Panc1 (cell line): ENCODE results near the gene MFF. TPM values are rescaled to one million over a fixed set of nuclear protein-coding genes. Genes with fewer than 3 reads are reported as not detected.

Source experiments
- ATAC-seq: fragments of 200-7000 bp; cut with Tn5 transposase; 2 replicates; pipeline ENCODE4 v1.9.1; 2020; ENCODE audit warnings: mild to moderate bottlenecking, moderate library complexity
- BruUV-seq: library from RNA; stranded (reverse); fragments of 400-500 nt; replicated peaks from 2 replicates; lab custom pipeline; 2021; lab: Mats Ljungman, UMichigan
- CTCF ChIA-PET: fragments of 300-600 bp; sonication (Branson Sonifier 250); formaldehyde crosslinking; loops from one replicate; lab custom pipeline; 2022; ENCODE audit warnings: antibody characterized with exemption; lab: Charles Lee
- POLR2A ChIA-PET: fragments of 300-600 bp; sonication (Branson Sonifier 250); formaldehyde crosslinking; loops from one replicate; lab custom pipeline; 2022; ENCODE audit warnings: antibody characterized with exemption; lab: Charles Lee
- DNase-seq: peaks from one replicate; pipeline ENCODE4 v3.0.0-alpha.2; 2010; ENCODE audit warnings: low read depth, low spot score
- H3K27ac ChIP-seq: 2 replicates; pipeline ENCODE4 v1.5.1; 2011; ENCODE audit warnings: mild to moderate bottlenecking, low read length, inconsistent platforms
- H3K27me3 ChIP-seq: fragments of 200-500 bp; sonication (Bioruptor generic); 2 replicates; pipeline ENCODE4 v1.6.0; 2014; ENCODE audit warnings: low read length, inconsistent platforms; ENCODE audit not compliant: control insufficient read depth, insufficient read depth
- H3K36me3 ChIP-seq: fragments of 200-500 bp; sonication (Bioruptor generic); 2 replicates; pipeline ENCODE4 v1.5.1; 2014; ENCODE audit warnings: inconsistent platforms, mild to moderate bottlenecking, low read length, moderate library complexity; ENCODE audit not compliant: control insufficient read depth, insufficient read depth
- H3K4me1 ChIP-seq: 2 replicates; pipeline ENCODE4 v1.5.1; 2011; ENCODE audit warnings: inconsistent platforms, mild to moderate bottlenecking, low read length, moderate library complexity; ENCODE audit not compliant: control insufficient read depth, insufficient read depth
- H3K4me3 ChIP-seq, 2 experiments: 2 replicates each; pipeline ENCODE4 v1.5.1; 2011 to 2012; ENCODE audit warnings: low read depth in 2 of 2, low read length in 2 of 2, mild to moderate bottlenecking in 2 of 2, inconsistent platforms in 1 of 2, moderate library complexity in 1 of 2
- H3K9me3 ChIP-seq: fragments of 200-500 bp; sonication (Bioruptor generic); 2 replicates; pipeline ENCODE4 v1.5.1; 2014; ENCODE audit warnings: low read depth, mild to moderate bottlenecking, inconsistent platforms, low read length, moderate library complexity; ENCODE audit not compliant: control insufficient read depth, insufficient read depth
- CTCF ChIP-seq: fragments of 450-650 bp; IDR thresholded peaks from 2 replicates; pipeline ENCODE4 v1.5.1; 2017; ENCODE audit warnings: mild to moderate bottlenecking
- POLR2AphosphoS5 ChIP-seq: IDR thresholded peaks from 2 replicates; pipeline ENCODE4 v1.6.1; 2012; ENCODE audit warnings: mild to moderate bottlenecking, low read depth, low read length, moderate library complexity
- SIN3A ChIP-seq: IDR thresholded peaks from 2 replicates; pipeline ENCODE4 v1.6.1; 2012; ENCODE audit warnings: low read depth, mild to moderate bottlenecking, low read length, moderate library complexity, borderline replicate concordance; ENCODE audit not compliant: insufficient read depth
- TCF7L2 ChIP-seq: IDR thresholded peaks from 2 replicates; pipeline ENCODE4 v1.6.1; 2011; ENCODE audit warnings: mild to moderate bottlenecking, low read depth, low read length, inconsistent platforms
- in situ Hi-C: cut with HindIII; loops from 2 replicates; pipeline ENCODE4 v1.10.0; 2016; ENCODE audit warnings: low sequenced_read_pairs, low pct_unique_long_range_greater_than_20kb
- intact Hi-C: fragments of 100-400 bp; cut with micrococcal nuclease; formaldehyde crosslinking; loops from one replicate; pipeline ENCODE4 v1.10.0; 2022; ENCODE audit not compliant: unreplicated experiment
- total RNA-seq: library from RNA; stranded (reverse); gene quantifications from one replicate; pipeline ENCODE4 v1.2.1, GENCODE V29; 2021; ENCODE audit not compliant: unreplicated experiment
- TF ChIP-seq, protein P1 (sequence below), 2 experiments: IDR thresholded peaks; 2 replicates each; pipeline ENCODE4 v1.6.1; 2011 to 2012; ENCODE audit warnings: low read depth in 2 of 2, control low read depth in 1 of 2, low read length in 1 of 2, mild to moderate bottlenecking in 1 of 2, moderate library complexity in 1 of 2; ENCODE audit not compliant: insufficient read depth in 1 of 2

The MFF gene
- total RNA-seq, 1 experiment from 2014 or later: 60.6 TPM

DNA sequence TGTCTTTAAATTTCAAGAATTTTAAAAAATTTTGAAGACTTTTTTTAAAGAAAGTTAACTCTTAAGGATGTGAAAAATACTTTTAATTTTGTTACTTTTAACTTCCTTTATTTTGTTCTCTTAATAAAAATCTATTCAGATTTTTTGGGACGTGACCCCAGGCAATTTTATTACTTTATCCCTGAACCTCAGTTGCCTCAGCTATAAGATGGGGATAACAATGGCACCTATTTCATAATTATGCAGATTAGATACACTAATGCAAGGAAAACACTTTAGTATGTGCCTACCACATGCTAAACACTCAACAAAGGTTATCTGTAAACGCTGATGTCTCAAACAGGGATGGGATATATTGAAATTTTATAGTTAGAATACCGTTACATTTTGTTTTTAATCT lies 64.2 kb downstream of the MFF start:
- H3K27me3 ChIP-seq: no peaks in the 10 kb centered on the region
- DNase-seq (no peak), ATAC-seq (no peak)
- CTCF ChIA-PET: no interaction called here
- TF ChIP-seq, protein P1, sequence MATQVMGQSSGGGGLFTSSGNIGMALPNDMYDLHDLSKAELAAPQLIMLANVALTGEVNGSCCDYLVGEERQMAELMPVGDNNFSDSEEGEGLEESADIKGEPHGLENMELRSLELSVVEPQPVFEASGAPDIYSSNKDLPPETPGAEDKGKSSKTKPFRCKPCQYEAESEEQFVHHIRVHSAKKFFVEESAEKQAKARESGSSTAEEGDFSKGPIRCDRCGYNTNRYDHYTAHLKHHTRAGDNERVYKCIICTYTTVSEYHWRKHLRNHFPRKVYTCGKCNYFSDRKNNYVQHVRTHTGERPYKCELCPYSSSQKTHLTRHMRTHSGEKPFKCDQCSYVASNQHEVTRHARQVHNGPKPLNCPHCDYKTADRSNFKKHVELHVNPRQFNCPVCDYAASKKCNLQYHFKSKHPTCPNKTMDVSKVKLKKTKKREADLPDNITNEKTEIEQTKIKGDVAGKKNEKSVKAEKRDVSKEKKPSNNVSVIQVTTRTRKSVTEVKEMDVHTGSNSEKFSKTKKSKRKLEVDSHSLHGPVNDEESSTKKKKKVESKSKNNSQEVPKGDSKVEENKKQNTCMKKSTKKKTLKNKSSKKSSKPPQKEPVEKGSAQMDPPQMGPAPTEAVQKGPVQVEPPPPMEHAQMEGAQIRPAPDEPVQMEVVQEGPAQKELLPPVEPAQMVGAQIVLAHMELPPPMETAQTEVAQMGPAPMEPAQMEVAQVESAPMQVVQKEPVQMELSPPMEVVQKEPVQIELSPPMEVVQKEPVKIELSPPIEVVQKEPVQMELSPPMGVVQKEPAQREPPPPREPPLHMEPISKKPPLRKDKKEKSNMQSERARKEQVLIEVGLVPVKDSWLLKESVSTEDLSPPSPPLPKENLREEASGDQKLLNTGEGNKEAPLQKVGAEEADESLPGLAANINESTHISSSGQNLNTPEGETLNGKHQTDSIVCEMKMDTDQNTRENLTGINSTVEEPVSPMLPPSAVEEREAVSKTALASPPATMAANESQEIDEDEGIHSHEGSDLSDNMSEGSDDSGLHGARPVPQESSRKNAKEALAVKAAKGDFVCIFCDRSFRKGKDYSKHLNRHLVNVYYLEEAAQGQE (IDR thresholded peaks at IDR 0.05; ENCODE audit: insufficient read depth in 1 of 2, low read depth in 2 of 2, low read length in 1 of 2): no peak
- TF ChIP-seq TCF7L2 (no peak), CTCF (no peak), SIN3A (no peak), POLR2AphosphoS5 (no peak)
- BruUV-seq: no TSS peak
- intact Hi-C loops (loop anchor here (10.0 kb wide), 1 partner anchor 254 kb away; no protein-coding TSS in a partner anchor), in situ Hi-C loops (no loop called here)
- H3K4me1 ChIP-seq: peaks cover 3% of the 10 kb centered on the region; the same call in 1 of the 2 replicates
- no peak overlapping the region for H3K27ac ChIP-seq
- POLR2A ChIA-PET: no interaction called here
- H3K36me3 ChIP-seq: no peaks in the 10 kb centered on the region
- H3K4me3 ChIP-seq: no peak overlapping the region
- H3K9me3 ChIP-seq: no peaks in the 10 kb centered on the region

DNA sequence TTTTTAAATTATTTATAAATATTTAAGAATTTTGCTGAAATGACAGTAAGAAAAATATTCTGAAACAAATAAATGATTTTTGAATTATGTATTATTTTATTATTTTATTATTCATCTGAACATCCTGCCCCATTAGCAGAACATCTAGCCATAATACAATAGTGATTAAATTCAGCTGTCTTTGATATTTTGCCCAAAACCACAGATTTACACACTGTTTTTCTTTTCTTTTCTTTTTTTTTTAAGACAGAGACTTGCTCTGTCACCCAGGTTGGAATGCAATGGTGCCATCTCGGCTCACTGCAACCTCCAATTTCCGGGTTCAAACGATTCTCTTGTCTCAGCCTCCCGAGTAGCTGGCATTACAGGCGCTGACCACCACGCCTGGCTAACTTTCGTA lies 64.6 kb downstream of the MFF start:
- in situ Hi-C loops (no loop called here), intact Hi-C loops (loop anchor here (10.0 kb wide), 1 partner anchor 255 kb away; no protein-coding TSS in a partner anchor)
- ChIA-PET POLR2A (no interaction called here), CTCF (no interaction called here)
- Histone ChIP-seq H3K4me3 (no peak overlapping the region), H3K27ac (no peak overlapping the region), H3K9me3 (no peaks in the 10 kb centered on the region), H3K27me3 (no peaks in the 10 kb centered on the region), H3K4me1 (peaks cover 3% of the 10 kb centered on the region; the same call in 1 of the 2 replicates), H3K36me3 (no peaks in the 10 kb centered on the region)
- DNase-seq (no peak), ATAC-seq (no peak)
- TF ChIP-seq CTCF: no peak
- TF ChIP-seq, protein P1 (IDR thresholded peaks at IDR 0.05; ENCODE audit: insufficient read depth in 1 of 2, low read depth in 2 of 2, low read length in 1 of 2): no peak
- no peak for TF ChIP-seq SIN3A
- TF ChIP-seq TCF7L2: no peak
- TF ChIP-seq POLR2AphosphoS5: no peak
- BruUV-seq: no TSS peak
